NB4 (cell line): ENCODE measurements around the gene NFIA.

Experiments used
- CTCF ChIP-seq: IDR thresholded peaks from one replicate; pipeline ENCODE4 v1.5.1; 2012; ENCODE audit warnings: low read depth, low read length
- MAX ChIP-seq: IDR thresholded peaks from 2 replicates; pipeline ENCODE4 v1.6.1; 2011; ENCODE audit warnings: low read depth, low read length

- TF ChIP-seq CTCF, result no peak
- TF ChIP-seq MAX, result no peak
These were observed 390.5 kb downstream of the NFIA start for GRCh38 chr1:61472876-61473275.
